ENCODE results near the gene TEP1. TPM values are rescaled to one million over a fixed set of nuclear protein-coding genes. Genes with fewer than 3 reads are reported as not detected.
A peak's percentile ranks its signal among the peaks of the same experiment; 100 is the strongest.

The TEP1 gene
- total RNA-seq, 6 experiments from 2014 or later, result 11.6 to 16.1 (median 13.7) TPM

DNA sequence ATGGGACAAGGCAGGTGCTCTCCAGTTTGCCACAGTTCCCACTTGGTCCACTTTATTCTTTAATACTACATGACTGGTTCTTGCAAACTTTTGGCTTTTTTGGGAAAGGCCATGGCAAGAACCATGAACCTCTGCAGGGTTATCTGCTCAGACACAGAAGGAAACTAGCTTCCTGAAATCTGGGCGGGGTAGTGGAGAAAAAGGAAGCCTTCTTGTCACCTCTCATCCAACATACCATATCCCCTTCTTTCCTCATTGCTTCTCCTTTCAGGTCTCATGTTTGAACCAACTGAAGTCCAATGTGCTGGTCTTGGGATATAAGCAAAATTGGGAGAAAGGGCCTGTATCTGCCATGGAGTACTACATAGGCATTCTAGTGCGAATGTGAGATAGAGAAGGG is 28.2 kb upstream of the TEP1 start:
- Mint-ChIP-seq H3K36me3 (ENCODE audit: low read depth) (no peaks in the 10 kb centered on the region), H3K4me1 (ENCODE audit: low read depth) (peaks cover 8% of the 10 kb centered on the region; the same call in 1 of the 2 replicates), H3K9me3 (no peaks in the 10 kb centered on the region), H3K4me3 (no peak overlapping the region), H3K27ac (no peak overlapping the region), H3K27me3 (ENCODE audit: insufficient read depth) (peaks cover 4% of the 10 kb centered on the region)
- TF ChIP-seq, protein P1, sequence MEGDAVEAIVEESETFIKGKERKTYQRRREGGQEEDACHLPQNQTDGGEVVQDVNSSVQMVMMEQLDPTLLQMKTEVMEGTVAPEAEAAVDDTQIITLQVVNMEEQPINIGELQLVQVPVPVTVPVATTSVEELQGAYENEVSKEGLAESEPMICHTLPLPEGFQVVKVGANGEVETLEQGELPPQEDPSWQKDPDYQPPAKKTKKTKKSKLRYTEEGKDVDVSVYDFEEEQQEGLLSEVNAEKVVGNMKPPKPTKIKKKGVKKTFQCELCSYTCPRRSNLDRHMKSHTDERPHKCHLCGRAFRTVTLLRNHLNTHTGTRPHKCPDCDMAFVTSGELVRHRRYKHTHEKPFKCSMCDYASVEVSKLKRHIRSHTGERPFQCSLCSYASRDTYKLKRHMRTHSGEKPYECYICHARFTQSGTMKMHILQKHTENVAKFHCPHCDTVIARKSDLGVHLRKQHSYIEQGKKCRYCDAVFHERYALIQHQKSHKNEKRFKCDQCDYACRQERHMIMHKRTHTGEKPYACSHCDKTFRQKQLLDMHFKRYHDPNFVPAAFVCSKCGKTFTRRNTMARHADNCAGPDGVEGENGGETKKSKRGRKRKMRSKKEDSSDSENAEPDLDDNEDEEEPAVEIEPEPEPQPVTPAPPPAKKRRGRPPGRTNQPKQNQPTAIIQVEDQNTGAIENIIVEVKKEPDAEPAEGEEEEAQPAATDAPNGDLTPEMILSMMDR (IDR thresholded peaks at IDR 0.05), result no peak
- DNase-seq, result no peak

DNA sequence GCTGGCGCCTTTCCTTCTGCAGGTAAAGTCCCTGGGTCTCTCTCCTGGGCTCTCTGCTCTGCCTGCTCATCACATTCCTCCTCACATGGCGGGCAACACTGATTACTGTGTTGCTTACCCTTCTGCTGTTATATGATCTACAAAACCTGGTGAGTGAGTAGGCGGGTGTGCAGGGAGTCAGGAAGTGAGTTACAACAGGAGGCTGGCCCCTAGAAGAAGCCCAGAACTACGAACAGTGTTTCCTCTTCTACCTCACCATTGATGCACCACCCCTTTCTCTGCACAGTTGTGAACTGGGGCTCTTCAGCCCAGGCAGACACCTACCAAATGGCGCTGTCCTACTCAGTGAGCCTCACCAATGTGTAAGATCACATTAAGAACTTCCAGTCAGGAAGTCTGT is 27.6 kb upstream of the TEP1 start:
- TF ChIP-seq, protein P1 (IDR thresholded peaks at IDR 0.05), result no peak
- no peak overlapping the region for H3K4me3 Mint-ChIP-seq
- no peaks in the 10 kb centered on the region for H3K36me3 Mint-ChIP-seq (ENCODE audit: low read depth)
- no peak for DNase-seq
- H3K27ac Mint-ChIP-seq, result no peak overlapping the region
- H3K27me3 Mint-ChIP-seq (ENCODE audit: insufficient read depth), result peaks cover 4% of the 10 kb centered on the region
- no peaks in the 10 kb centered on the region for H3K9me3 Mint-ChIP-seq
- peaks cover 12% of the 10 kb centered on the region for H3K4me1 Mint-ChIP-seq (ENCODE audit: low read depth)

DNA sequence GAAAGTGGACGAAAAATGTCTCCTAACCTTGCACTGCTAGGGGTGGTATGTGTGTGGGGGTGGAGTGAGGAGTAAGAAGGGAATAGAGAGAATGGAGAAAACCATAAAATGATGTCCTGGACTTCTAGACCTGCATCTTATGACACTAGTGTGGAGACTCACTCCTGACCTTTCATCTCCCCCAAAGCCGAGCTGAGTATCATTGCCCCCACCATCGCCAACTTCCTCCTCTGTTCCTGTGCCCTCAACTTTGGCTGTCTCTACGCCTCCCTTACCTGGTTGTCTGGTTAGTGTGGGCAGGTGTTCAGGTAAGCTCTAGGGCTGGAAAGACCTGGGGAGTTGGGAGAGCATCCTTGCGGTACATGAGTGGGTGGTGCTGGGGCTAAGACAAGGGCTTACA is 27.2 kb upstream of the TEP1 start:
- TF ChIP-seq, protein P1 (IDR thresholded peaks at IDR 0.05), result no peak
- peaks cover 7% of the 10 kb centered on the region for H3K27me3 Mint-ChIP-seq (ENCODE audit: insufficient read depth)
- no peak for DNase-seq
- H3K9me3 Mint-ChIP-seq, result no peaks in the 10 kb centered on the region
- no peaks in the 10 kb centered on the region for H3K36me3 Mint-ChIP-seq (ENCODE audit: low read depth)
- no peak overlapping the region for H3K27ac Mint-ChIP-seq
- no peak overlapping the region for H3K4me3 Mint-ChIP-seq
- peaks cover 16% of the 10 kb centered on the region for H3K4me1 Mint-ChIP-seq (ENCODE audit: low read depth)

- H3K4me3 Mint-ChIP-seq, result no peak overlapping the region
- peaks cover 10% of the 10 kb centered on the region for H3K27me3 Mint-ChIP-seq (ENCODE audit: insufficient read depth)
- TF ChIP-seq, protein P1 (IDR thresholded peaks at IDR 0.05), result no peak
- peaks cover 19% of the 10 kb centered on the region for H3K4me1 Mint-ChIP-seq (ENCODE audit: low read depth)
- H3K9me3 Mint-ChIP-seq, result no peaks in the 10 kb centered on the region
- no peak overlapping the region for H3K27ac Mint-ChIP-seq
- no peak for DNase-seq
- H3K36me3 Mint-ChIP-seq (ENCODE audit: low read depth), result no peaks in the 10 kb centered on the region
Observed at GRCh38 chr14:20438664-20439063, 25.4 kb upstream of the TEP1 start.

GRCh38 chr14:20436363-20436755 is 23.1 kb upstream of the TEP1 start:
- peak; percentile 20 for DNase-seq
- TF ChIP-seq, protein P1 (IDR thresholded peaks at IDR 0.05), result no peak

More at GRCh38 chr14:20436363-20436755, 23.1 kb upstream of the TEP1 start:
- Mint-ChIP-seq H3K36me3 (ENCODE audit: low read depth) (no peaks in the 10 kb centered on the region), H3K4me3 (no peak overlapping the region), H3K27ac (no peak overlapping the region), H3K9me3 (no peaks in the 10 kb centered on the region), H3K4me1 (ENCODE audit: low read depth) (peaks cover 19% of the 10 kb centered on the region), H3K27me3 (ENCODE audit: insufficient read depth) (peaks cover 10% of the 10 kb centered on the region)
